ENCODE results near the gene RNF38. TPM values are rescaled to one million over a fixed set of nuclear protein-coding genes. Genes with fewer than 3 reads are reported as not detected.

RNF38 gene
- total RNA-seq, 2 experiments from 2014 or later, result 9.0 to 25.5 TPM

DNA sequence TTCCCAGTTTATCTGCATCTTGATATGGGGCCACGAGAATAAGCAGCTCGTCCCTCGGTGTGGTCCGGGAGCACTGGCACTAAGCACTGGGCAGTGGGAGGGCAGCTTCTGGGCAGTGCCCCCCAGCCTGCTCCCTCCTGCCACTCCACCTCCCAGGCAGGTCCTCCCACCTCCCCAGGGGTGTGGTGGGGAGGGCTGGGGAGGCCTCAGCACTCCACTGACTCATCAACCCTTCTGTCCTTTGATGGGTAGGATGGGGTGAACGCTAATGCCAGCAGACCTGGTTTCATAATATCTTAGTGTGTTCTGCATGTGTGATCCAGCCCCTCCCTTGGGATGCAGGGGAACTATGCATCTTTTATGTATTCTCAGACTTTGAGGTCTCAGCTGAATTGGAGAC lies 79.6 kb downstream of the RNF38 start:
- no peaks in the 10 kb centered on the region for H3K9me3 ChIP-seq (ENCODE audit: low read length)
- no peak overlapping the region for H3K4me3 ChIP-seq (ENCODE audit: low read depth, low read length, poor library complexity, severe bottlenecking)
- H3K36me3 ChIP-seq (ENCODE audit: insufficient read depth, low read length), result no peaks in the 10 kb centered on the region
- no peaks in the 10 kb centered on the region for H3K9me2 ChIP-seq (ENCODE audit: insufficient read depth, low read length)
- DNase-seq (ENCODE audit: low spot score), result no peak
- no TSS peak for BruUV-seq (replicated peaks)
- TF ChIP-seq CTCF (conservative IDR thresholded peaks at IDR 0.05; ENCODE audit: low read length), result no peak
- TF ChIP-seq EZH2phosphoT487 (IDR thresholded peaks at IDR 0.05; ENCODE audit: borderline replicate concordance, low read depth, low read length), result no peak
- no peak overlapping the region for H2AFZ ChIP-seq (ENCODE audit: low read length)
- H3K4me2 ChIP-seq (ENCODE audit: low read length), result no peak overlapping the region
- H3K4me1 ChIP-seq (ENCODE audit: insufficient read depth, low read length, poor library complexity, severe bottlenecking), result no peaks in the 10 kb centered on the region
- no peaks in the 10 kb centered on the region for H4K20me1 ChIP-seq (ENCODE audit: insufficient read depth, low read length)
- ChIA-PET CTCF (ENCODE audit: unreplicated experiment) (no interaction called here), POLR2A (interaction anchor here (0.6 kb wide), 1 partner anchor 9 kb away, joined by 4 read pairs; no protein-coding TSS in a partner anchor)
- intact Hi-C loops (cut with micrococcal nuclease; ENCODE audit: unreplicated experiment), result loop anchor here (10.0 kb wide), 1 partner anchor 216 kb away; no protein-coding TSS in a partner anchor
- no peaks in the 10 kb centered on the region for H3K79me2 ChIP-seq (ENCODE audit: insufficient read depth, low read depth, low read length)
- no peak overlapping the region for H3K27ac ChIP-seq (ENCODE audit: low read depth, low read length, poor library complexity, severe bottlenecking)

DNA sequence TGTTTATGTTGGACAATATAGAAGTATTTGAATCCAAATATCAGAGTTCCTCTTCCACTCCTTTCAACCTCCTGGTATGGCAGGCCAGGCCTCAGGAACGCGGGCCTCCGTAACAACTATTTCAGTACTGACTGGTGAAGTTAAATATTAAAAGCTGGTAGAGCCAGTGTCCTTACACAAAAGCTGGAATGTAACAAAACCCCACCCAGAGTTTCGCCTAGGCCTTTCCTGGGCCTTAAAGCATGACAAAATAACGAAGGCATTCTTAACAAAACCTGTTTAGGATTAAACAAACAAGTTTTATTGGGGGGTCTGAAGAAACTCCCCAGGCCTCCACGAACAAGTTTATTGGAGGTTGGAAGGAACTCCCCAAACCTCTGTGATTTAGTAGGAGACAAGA lies 80.3 kb downstream of the RNF38 start:
- POLR2A ChIA-PET, result interaction anchor here (1.7 kb wide), 1 partner anchor 9 kb away, joined by 6 read pairs; no protein-coding TSS in a partner anchor
- Histone ChIP-seq H3K9me3 (ENCODE audit: low read length) (no peaks in the 10 kb centered on the region), H3K4me1 (ENCODE audit: insufficient read depth, low read length, poor library complexity, severe bottlenecking) (no peaks in the 10 kb centered on the region), H3K9me2 (ENCODE audit: insufficient read depth, low read length) (no peaks in the 10 kb centered on the region), H2AFZ (ENCODE audit: low read length) (no peak overlapping the region), H4K20me1 (ENCODE audit: insufficient read depth, low read length) (no peaks in the 10 kb centered on the region), H3K4me3 (ENCODE audit: low read depth, low read length, poor library complexity, severe bottlenecking) (no peak overlapping the region), H3K79me2 (ENCODE audit: insufficient read depth, low read depth, low read length) (no peaks in the 10 kb centered on the region), H3K36me3 (ENCODE audit: insufficient read depth, low read length) (no peaks in the 10 kb centered on the region), H3K27ac (ENCODE audit: low read depth, low read length, poor library complexity, severe bottlenecking) (no peak overlapping the region), H3K4me2 (ENCODE audit: low read length) (no peak overlapping the region)
- BruUV-seq (replicated peaks), result no TSS peak
- CTCF ChIA-PET (ENCODE audit: unreplicated experiment), result no interaction called here
- DNase-seq (ENCODE audit: low spot score), result no peak
- intact Hi-C loops (cut with micrococcal nuclease; ENCODE audit: unreplicated experiment), result loop anchor here (10.0 kb wide), 1 partner anchor 215 kb away; no protein-coding TSS in a partner anchor
- no peak for TF ChIP-seq CTCF (conservative IDR thresholded peaks at IDR 0.05; ENCODE audit: low read length)
- TF ChIP-seq EZH2phosphoT487 (IDR thresholded peaks at IDR 0.05; ENCODE audit: borderline replicate concordance, low read depth, low read length), result no peak

DNA sequence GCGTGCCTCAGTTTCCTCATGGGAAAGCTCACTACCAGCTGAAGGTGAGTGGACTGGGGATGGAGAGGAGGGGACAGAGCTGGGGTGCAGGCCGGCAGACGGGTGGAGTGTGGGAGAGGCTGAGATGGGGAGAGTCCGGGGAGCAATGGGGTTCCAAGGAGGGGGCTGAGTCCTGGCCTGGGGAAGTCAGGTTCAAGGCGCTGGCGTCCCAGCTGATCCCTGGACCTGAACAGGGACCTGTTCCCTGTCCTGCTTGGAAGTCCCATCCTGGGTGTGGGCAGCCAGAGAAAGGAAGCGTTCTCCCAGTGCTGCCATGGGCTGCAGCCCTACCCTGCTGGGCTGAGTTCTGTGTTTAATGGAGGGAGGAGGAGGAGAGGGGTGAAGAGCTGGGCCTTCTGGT lies 80.9 kb downstream of the RNF38 start:
- no peak overlapping the region for H3K4me2 ChIP-seq (ENCODE audit: low read length)
- H3K79me2 ChIP-seq (ENCODE audit: insufficient read depth, low read depth, low read length), result no peaks in the 10 kb centered on the region
- no peak for DNase-seq (ENCODE audit: low spot score)
- POLR2A ChIA-PET, result interaction anchor here (0.6 to 1.7 kb wide), 3 partner anchors 9 to 382 kb away, joined by 3 to 6 read pairs (median 5); no protein-coding TSS in a partner anchor
- CTCF ChIA-PET (ENCODE audit: unreplicated experiment), result no interaction called here
- H3K4me1 ChIP-seq (ENCODE audit: insufficient read depth, low read length, poor library complexity, severe bottlenecking), result no peaks in the 10 kb centered on the region
- H3K27ac ChIP-seq (ENCODE audit: low read depth, low read length, poor library complexity, severe bottlenecking), result no peak overlapping the region
- H2AFZ ChIP-seq (ENCODE audit: low read length), result no peak overlapping the region
- H3K36me3 ChIP-seq (ENCODE audit: insufficient read depth, low read length), result no peaks in the 10 kb centered on the region
- H4K20me1 ChIP-seq (ENCODE audit: insufficient read depth, low read length), result no peaks in the 10 kb centered on the region
- H3K4me3 ChIP-seq (ENCODE audit: low read depth, low read length, poor library complexity, severe bottlenecking), result no peak overlapping the region
- no peaks in the 10 kb centered on the region for H3K9me3 ChIP-seq (ENCODE audit: low read length)
- BruUV-seq (replicated peaks), result no TSS peak
- H3K9me2 ChIP-seq (ENCODE audit: insufficient read depth, low read length), result no peaks in the 10 kb centered on the region
- no peak for TF ChIP-seq EZH2phosphoT487 (IDR thresholded peaks at IDR 0.05; ENCODE audit: borderline replicate concordance, low read depth, low read length)
- TF ChIP-seq CTCF (conservative IDR thresholded peaks at IDR 0.05; ENCODE audit: low read length), result no peak
- intact Hi-C loops (cut with micrococcal nuclease; ENCODE audit: unreplicated experiment), result no loop called here
